Tibial nerve (tissue), 4 donors: ENCODE data around the gene TXNDC15.

Experiments
- EP300 ChIP-seq, 2 donors: sonication (generic); formaldehyde crosslinking; IDR thresholded peaks; one replicate each; pipeline ENCODE4 v1.6.1; 2017; ENCODE audit warnings: antibody characterized with exemption in 2 of 2, mild to moderate bottlenecking in 1 of 2
- TF ChIP-seq, protein P1 (sequence below), 5 experiments: fragments of 200-600 bp in 3 of 5; fragments of 450-650 bp in 2 of 5; sonication (generic) in 3 of 5; IDR thresholded peaks; one replicate each; pipeline ENCODE4 v1.5.1; 2016 to 2019; ENCODE audit warnings: antibody characterized with exemption in 5 of 5, mild to moderate bottlenecking in 3 of 5, moderate library complexity in 2 of 5

DNA sequence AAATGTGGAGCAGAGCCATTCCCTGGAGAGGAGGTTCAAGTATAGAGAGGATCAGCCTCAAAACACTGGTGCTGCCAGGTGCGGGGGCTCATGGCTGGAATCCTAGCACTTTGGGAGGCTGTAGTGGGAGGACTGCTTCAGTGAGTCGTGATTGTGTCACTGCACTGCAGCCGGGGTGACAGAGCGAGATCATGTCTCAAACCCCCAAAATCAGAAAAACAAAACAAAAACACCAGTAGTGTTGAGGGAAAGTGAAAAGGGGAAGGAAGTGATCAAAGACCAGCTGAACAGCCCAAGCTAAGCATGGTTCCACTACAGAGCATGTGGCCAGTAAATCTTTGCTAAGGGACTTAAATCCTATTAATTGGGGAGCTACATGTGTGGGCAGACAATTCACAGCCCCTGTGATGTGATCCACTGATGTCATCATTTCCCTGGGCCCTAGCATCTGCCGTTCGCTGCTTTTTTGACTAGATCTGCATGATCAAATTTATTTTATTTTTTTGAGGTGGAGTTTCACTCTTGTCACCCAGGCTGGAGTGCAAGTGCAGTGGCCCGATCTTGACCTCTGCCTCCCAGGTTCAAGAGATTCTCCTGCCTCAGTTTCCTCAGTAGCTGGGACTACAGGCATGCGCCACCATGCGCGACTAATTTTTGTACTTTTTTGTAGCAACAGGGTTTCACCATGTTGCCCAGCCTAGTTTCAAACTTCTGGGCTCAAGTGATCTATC, 28.1 kb downstream of the TXNDC15 start:
- TF ChIP-seq, protein P1, sequence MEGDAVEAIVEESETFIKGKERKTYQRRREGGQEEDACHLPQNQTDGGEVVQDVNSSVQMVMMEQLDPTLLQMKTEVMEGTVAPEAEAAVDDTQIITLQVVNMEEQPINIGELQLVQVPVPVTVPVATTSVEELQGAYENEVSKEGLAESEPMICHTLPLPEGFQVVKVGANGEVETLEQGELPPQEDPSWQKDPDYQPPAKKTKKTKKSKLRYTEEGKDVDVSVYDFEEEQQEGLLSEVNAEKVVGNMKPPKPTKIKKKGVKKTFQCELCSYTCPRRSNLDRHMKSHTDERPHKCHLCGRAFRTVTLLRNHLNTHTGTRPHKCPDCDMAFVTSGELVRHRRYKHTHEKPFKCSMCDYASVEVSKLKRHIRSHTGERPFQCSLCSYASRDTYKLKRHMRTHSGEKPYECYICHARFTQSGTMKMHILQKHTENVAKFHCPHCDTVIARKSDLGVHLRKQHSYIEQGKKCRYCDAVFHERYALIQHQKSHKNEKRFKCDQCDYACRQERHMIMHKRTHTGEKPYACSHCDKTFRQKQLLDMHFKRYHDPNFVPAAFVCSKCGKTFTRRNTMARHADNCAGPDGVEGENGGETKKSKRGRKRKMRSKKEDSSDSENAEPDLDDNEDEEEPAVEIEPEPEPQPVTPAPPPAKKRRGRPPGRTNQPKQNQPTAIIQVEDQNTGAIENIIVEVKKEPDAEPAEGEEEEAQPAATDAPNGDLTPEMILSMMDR (IDR thresholded peaks at IDR 0.05) = no peak
- TF ChIP-seq EP300 (IDR thresholded peaks at IDR 0.05) = no peak
